HEK293T (cell line): ENCODE measurements around the gene TNKS2.

Experiments used
- ELF4 ChIP-seq: fragments of 450-650 bp; IDR thresholded peaks from 2 replicates; pipeline ENCODE4 v1.6.1; 2017; ENCODE audit warnings: antibody characterized with exemption
- TARDBP ChIP-seq: fragments of 450-650 bp; IDR thresholded peaks from 2 replicates; pipeline ENCODE4 v1.6.1; 2016

DNA sequence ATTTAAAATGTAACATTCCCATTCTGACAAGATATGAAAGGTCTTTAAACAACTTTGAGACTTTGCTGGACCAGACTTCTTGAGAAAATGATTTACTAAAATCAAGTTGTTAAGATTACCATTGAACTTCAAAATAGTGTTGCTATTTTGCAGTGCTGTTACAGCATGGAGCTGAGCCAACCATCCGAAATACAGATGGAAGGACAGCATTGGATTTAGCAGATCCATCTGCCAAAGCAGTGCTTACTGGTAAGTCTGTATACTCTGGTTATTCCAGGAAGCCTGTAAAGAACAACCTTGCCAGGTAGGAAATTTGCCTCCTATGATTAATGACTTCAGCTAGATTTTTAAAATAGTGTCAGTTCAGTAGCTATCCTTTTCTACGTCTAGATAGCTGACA lies 18.8 kb downstream of the TNKS2 start:
- TF ChIP-seq TARDBP (no peak), ELF4 (no peak)
